Activated CD4-positive, CD25-positive, alpha-beta regulatory T cell treated with anti-CD3 and anti-CD28 coated beads, Interleukin-2, amount 50 U/mL, for 16 hours (primary cell): ENCODE measurements around the gene AKAP1.
A peak's percentile ranks its signal among the peaks of the same experiment; 100 is the strongest.

Experiments
- DNase-seq: peaks from one replicate; pipeline ENCODE4 v3.0.0-alpha.2; 2020; ENCODE audit warnings: low read depth, low spot score

AKAP1 gene, protein sequence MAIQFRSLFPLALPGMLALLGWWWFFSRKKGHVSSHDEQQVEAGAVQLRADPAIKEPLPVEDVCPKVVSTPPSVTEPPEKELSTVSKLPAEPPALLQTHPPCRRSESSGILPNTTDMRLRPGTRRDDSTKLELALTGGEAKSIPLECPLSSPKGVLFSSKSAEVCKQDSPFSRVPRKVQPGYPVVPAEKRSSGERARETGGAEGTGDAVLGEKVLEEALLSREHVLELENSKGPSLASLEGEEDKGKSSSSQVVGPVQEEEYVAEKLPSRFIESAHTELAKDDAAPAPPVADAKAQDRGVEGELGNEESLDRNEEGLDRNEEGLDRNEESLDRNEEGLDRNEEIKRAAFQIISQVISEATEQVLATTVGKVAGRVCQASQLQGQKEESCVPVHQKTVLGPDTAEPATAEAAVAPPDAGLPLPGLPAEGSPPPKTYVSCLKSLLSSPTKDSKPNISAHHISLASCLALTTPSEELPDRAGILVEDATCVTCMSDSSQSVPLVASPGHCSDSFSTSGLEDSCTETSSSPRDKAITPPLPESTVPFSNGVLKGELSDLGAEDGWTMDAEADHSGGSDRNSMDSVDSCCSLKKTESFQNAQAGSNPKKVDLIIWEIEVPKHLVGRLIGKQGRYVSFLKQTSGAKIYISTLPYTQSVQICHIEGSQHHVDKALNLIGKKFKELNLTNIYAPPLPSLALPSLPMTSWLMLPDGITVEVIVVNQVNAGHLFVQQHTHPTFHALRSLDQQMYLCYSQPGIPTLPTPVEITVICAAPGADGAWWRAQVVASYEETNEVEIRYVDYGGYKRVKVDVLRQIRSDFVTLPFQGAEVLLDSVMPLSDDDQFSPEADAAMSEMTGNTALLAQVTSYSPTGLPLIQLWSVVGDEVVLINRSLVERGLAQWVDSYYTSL

DNA sequence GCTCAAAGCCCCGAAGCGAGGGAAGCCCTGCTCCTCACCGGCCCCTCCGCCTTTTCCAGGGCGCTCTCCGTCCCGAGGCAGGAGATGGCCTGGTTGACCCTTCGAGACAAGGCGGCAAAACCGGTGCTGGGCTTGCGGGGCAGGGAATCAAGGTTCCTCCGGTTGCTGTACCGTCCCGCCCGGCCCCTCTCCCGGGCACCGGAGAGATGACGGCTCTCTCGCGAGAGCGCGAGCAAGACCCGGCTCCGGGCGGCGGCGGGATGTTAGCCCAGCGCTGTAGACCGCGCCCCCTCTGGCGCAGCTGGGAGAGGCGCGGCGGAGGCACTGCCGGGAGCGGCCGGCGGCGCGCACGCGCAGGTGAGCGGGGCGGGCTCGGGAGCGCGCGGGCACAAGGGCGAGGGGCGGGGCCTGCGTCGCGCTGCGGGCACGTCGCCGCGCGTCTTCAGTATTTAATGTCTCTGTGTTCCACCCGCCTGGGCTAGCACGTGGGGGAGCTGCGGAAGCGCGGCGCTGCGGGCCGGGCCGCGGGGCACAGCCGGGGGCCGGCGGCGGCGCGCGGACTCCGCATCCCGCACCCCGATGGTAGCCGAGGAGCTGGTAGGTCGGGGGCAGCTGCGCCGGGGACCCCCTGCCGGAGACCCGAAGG, at the start of gene AKAP1:
Gene AKAP1 (plus strand): TSS at position 445 of the 646 bp plus-strand sequence. CDS start 20,219 bp downstream, outside the sequence.
- peak; percentile 88 for DNase-seq

DNA sequence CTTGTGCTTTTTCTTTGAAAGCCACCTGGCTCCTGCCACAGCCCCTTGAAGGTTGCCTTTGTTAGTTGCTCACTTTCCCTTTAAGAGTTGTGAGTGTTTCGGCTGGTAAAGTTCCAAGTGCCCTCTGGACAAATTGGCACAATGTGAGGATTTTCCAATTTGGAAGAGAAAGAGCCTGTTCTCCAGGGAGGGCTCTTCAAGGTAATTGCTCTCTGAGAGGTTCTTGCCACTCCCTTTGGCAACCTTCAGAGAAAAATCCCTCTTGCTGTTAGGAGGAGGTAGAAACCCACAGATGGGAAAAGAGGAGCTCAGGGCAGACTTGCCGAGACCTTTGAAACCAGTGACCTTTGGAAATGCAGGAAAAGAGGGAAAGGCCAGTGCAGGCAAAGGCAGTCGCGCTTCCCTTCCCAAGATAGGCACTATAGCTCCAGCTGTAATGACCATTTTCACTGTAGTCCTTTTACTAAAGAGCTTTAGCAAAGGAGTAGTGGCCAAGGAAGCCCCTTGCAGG, 49.0 kb upstream of the AKAP1 start:
- no peak for DNase-seq

DNA sequence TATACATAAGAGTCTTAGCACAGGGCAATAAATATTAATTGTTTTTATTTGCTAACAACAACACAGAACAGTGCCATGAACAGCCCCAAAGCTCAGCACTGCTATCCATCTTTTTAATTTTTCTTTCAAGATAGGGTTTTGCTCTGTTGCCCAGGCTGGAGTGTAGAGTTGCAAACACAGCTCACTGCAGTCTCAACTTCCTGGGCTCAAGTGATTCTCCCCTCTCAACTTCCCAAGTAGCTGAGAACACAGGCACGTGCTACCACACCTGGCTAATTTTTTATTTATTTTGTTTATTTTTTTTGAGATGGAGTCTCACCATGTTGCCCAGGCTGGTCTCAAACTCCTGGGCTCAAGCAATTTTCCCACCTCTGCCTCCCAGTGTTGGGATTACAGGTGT, 47.6 kb upstream of the AKAP1 start:
- DNase-seq: no peak

DNA sequence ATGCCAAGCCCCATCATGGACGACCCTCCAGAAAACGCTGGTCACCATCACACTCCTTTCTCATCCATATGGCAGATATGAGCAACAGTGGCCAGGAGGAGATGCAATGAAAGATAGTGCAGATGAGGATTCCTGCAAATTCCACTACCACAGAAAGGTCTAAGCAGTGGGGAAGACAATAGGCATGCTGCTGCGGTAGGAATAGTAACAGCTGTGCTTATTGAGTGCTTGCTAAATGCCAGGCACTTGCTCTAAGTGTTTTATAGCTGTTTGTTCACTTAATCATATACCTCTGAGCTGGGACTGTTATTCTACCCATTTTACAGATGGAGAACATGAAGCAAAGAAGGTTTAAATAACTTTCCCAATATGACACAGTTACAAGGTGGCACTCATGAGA, 46.6 kb upstream of the AKAP1 start:
- DNase-seq: no peak

DNA sequence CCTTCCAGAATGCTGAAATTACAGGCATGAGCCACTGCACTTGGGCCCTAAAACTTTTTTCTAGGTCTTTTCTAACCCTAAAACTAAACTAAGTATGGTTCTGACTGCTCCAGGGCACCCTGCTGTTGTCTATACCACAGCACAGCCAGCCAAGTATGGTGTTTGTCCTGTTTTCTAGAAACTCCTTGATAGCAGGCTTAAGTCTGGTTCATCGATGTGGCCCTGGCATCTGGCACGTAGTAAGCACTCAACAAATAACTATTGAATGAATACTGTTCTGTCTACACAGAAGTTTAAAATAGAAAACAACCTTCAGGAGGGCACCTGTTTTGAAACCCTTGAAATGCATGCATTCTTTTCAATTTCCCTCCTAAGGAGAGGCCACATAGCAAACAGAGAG, 44.5 kb upstream of the AKAP1 start:
- no peak for DNase-seq

DNA sequence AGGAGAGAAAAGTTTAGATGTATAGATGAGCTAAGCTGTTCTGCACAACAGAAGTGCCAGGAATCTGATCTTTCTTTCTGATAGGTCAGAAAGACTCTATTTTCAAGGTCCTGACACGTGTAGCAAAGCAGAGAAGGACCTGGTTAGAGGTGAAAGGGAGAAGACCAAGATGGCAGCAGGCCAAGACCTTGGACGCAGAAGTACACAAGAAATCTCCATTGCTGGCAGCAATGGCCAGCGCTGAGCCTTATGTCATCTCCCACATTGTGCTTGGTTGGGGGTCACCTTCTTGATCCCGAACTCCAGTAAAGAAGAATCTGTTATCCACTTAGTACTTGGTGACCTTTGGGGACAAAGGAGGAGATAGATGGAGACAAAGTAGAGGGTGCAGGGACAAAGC, 41.8 kb upstream of the AKAP1 start:
- no peak for DNase-seq

DNA sequence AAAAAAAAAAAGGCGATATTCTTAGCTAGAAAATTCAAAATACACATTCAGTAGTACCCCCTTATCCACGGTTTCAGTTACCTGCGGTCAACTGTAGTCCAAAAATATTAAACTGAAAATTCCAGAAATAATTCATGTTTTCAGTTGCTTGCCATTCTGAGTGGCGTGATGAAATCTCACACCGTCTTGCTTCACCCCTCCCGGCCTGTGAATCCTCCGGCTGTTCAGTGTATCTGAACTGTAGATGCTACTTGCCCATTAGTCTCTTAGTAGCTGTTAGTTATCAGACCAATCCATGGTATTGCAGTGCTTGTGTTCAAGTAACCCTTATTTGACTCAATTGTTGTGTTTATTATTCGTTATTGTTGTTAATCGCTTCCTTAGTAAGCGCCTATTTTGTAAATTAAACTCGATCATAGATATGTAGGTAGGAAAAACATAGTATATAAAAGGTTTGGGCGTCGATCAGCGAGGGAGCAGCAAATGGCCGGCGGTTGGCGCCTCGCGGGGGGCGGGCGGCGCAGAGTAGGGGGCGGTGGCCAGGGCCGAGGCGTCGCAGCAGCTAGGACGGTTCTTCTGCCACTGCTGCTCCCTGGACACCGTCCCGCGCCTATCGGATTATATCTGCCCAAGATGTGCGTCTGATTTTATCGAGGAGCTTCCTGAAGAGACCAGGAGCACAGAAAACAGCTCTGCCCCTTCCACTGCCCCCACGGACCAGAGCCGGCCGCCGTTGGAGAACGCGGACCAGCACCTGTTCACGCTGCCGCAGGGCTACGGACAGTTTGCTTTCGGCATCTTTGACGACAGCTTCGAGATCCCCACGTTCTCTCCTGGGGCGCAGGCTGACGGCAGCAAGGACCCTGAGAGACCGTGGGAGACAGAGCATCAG, 39.8 kb upstream of the AKAP1 start:
- no peak for DNase-seq

DNA sequence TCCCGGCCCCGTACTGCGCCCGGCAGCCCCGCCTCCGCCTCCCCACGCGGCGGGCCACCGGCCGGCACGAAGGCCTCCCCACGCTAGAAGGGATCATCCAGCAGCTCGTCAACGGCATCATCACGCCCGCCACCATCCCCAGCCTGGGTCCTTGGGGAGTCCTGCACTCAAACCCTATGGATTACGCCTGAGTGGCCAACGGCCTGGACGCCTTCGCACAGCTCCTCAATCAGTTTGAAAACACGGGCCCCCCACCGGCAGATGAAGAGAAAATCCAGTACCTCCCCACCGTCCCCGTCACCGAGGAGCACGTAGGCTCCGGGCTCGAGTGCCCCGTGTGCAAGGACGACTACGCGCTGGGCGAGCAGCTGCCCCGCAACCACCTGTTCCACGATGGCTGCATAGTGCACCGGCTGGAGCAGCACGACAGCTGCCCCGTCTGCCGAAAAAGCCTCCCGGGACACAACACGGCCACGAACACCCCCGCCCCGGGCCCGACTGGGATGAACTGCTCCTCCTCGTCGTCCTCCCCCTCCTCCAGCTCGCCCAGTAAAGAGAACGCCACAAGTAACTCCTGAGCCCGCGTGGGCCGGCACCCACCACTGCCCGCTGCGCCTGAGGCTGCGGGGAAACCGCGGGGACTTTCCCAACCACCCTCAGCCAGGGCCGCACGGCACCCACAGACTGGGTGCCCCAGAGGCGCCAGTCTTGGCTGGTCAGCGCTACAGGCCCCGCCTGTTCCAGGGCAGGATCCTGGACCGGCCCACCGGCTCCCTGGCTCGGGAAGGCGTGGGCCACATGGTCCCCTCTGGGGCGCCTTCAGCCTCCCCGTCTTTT, 39.0 kb upstream of the AKAP1 start:
- no peak for DNase-seq

DNA sequence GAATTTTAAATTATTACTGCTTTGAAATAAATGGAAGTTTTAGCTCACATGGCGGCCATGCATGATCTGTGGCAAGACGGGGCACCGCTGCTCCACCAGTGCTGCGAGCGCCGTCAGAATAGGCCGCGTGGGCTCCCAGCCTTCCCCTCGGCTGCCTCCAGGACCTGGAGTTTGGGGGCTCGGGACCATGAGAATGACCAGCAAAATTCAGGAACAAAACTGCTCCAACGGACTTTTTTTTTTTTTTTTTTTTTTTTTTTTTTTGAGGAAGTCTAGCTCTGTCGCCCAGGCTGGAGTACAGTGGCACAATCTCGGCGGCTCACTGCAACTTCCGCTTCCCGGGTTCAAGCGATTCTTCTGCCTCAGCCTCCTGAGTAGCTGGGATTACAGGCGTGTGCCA, 38.3 kb upstream of the AKAP1 start:
- no peak for DNase-seq

DNA sequence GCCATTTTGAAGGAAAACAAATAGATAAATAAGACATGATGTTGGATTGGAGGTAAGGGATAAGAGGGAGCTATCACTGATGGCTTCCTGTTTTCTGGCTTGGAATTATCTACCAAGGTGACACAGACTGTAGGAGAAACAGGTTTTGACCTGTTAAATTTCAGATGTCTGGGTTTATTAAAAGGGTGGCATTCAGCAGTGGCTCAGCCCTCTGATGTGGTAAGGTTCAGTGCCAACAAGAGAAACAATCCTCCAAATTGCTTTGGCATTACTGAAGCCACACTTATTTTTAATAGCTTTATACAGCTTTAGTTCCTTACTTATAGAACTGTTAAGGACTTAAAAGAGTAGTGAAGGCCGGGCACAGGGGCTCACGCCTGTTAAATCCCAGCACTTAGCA, 37.0 kb upstream of the AKAP1 start:
- no peak for DNase-seq

DNA sequence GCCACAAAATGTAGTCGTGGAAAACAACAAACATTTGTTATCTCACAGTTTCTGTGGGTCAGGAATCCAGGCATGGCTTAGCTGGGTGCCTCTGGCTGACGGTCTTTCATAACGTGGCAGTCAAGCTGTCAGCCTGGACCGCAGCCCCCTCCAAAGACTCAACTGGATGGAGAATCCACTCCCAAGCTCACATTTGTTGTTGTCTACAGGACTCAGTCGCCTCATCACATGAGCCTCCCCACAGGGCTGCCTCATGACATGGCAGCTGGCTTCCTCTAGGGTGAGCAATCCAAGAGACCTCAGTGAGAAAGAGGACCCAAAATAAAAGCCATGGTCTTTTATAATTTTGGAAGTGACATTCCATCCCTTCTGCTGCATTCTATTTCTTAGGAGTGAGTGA, 34.7 kb upstream of the AKAP1 start:
- no peak for DNase-seq

DNA sequence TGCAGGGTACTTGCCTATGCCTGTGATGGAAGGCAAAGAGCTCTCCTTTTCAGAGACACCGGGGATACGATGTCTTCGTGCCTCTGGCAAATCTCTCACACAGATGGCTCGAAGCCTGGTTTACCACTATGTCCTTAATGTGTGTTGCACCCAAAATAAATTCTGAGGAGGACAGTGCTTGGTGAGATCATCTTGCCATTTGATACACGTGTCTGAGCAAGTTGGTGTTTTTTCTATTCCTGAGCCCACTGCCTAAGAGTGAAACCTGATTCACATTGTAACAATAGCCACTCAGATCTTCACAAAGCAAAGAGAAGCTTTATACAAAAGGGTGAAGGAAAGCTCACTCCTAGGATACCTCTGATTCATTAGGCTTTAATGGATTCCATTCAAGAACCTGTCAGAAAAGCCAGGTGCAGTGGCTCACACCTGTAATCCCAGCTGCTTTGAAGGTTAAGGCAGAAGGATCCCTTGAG, 33.1 kb upstream of the AKAP1 start:
- DNase-seq: no peak

DNA sequence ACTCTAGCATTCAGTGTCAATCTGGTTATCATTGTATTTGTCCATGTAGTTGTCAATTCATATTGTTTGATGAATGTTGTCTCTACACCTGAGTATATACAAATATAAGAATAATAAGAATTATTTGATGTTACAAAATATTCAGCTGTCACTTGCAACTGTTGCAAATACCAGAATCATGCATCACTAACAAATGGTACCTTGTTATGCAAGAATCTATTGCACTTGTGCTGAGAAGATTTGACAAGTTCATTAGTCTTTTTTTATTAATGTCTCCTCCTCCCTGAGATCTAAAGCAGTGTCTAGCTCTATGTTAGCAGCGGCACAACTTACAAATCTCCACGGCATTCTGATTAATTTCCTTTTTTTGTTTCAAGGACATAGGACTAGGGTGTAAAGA, 22.2 kb upstream of the AKAP1 start:
- DNase-seq: no peak

DNA sequence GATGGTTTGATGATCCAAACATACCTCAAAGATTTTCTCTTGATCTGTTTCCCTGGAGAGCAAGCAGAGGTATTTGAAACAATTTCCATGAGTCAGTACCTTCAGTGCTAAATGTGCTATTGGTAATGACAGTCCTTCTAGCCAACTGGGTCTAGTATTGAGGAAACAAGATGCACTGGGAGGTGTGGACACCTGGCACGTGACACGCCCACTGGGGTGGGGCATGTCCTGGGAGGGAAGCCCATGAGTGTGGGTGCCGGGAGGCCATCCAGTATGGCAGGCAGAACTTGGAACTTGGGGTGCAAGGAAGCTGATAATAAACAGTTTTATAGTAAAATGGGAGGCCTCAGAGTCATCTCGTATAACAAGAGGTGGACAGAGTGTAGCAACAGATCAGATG, 17.9 kb upstream of the AKAP1 start:
- no peak for DNase-seq

DNA sequence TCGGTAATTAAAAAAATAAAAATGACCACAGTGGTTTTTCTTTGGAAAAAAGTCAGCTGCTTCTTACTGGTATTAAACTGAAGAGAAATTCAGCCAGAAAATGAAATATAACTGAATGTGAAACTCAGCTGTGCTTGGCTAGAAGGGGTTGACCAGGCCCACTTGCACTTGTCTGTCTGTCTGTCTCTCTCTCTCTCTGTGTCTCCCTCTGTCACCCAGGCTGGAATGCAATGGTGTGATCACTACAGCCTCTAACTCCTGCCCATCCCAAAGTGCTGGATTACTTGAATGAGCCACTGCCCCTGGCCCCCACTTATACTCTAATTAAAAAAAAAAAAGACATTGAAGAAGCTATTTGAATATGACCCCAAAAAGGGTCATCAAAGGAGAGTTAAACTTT, 17.3 kb upstream of the AKAP1 start:
- no peak for DNase-seq

DNA sequence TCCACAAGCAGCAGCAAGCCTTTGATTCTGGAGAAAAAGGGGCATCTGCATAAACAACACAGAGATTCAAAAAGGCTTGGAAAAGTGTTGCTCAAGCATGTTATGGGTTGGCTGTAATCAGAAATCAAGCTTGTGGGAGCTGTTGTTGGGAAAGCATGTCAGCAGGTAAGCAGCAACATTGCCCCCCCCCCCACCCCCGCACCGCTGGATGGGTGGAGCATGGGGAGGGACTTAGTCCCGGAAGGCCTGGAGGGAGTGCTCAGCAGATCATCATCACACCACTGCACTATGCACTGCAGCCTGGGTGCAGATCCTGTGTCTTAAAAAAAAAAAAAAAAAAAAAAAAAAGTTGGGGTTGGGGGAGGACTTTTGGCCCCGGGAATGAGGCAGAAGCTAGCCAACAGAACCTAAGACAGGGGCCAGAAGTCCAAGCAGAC, 16.8 kb upstream of the AKAP1 start:
- DNase-seq: no peak

DNA sequence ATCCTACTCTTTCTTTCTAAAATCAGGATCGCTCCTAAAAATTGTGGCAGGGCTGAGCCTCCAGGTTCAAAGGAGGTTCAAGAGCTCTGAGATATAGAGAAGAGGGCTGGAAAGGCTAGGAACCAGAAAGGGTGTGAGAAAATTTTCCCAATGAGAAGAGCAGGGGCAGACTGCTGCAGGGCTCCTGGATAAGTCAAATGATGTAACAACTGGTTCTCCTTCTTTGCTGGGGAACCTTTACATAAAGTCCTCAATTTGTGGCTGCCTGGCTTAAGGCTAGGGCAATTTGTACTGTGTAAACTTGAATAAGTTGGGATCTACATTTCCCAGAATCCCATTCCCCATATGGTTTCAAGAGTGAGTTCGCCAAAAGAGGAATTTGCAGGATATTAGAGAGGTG, 16.3 kb upstream of the AKAP1 start:
- no peak for DNase-seq

DNA sequence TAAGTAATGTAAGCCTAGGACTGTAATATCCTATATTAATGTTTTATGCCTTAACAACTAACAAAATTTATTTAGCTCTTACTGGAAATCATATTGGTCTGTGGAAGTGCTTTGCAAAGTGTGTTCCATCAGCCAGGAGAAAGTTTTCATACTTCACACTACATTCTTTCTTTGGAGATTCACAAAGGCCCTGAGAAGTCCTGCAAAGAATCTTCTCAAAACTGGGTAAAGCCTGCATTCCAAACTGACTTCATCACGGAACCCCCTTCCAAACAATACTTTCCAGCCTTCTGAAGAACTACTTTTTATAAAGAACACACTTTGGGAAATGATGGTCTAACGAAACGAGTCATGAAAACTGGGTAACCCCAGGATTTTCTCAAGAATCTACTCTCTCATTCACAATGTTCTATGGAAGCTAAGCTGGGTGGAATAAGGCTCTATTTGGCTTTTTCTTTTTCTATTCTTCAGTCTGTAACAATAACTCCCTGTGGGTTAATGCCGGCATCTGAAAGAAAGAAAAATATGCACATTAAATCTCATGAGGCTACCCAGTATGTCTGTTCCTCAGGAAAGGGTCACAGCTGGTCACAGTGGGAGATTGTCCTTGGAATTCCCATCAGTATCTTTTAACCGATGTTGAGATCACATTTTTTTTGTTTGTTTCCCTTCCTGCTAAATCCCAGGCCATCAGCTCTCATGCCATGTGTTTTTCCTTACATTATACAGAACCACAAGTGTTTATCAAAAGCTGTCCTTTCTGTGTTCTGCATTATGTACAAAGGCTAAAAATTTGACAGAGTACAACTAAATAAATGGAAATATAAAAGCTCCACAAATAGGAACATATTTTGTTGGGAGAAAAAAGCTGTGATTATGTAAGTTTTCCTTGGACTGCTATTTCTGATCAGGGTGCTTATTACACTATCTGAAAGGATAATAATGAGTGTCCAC, 12.8 kb upstream of the AKAP1 start:
- no peak for DNase-seq

DNA sequence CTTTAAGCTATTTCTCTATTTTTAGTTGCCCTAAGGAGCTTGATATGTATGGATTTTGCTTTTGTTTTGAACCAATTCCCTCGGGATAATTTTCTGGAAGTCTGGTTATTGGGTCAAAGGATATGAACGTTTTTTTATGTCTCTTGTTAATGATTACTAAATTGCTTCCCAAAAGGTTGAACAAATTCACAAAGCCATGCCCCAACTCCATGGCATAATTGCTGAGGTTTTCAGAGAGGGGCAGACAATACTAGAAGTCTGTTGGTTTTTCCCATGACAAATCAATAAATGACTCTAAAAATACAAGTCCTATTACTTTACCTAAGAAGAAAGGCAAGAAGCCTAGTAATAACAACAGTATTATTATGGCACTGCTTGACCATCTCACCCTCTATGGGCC, 11.4 kb upstream of the AKAP1 start:
- no peak for DNase-seq
